ENCODE measurements around the gene RBP4. TPM values are rescaled to one million over a fixed set of nuclear protein-coding genes. Genes with fewer than 3 reads are reported as not detected.

Gene RBP4
- total RNA-seq, 1 experiment from 2014 or later, result 2.2 TPM

- TF ChIP-seq AR (CRISPR knock-in tag; IDR thresholded peaks at IDR 0.05) (no peak), OVOL2 (CRISPR knock-in tag; IDR thresholded peaks at IDR 0.05; ENCODE audit: borderline replicate concordance) (no peak), ZNF219 (CRISPR knock-in tag; IDR thresholded peaks at IDR 0.05; ENCODE audit: borderline replicate concordance) (no peak), FOXJ3 (CRISPR knock-in tag; IDR thresholded peaks at IDR 0.05; ENCODE audit: borderline replicate concordance) (no peak)
Observed at GRCh38 chr10:93630625-93631557, 29.9 kb upstream of the RBP4 start (continued).

GRCh38 chr10:93629647-93630305 is 28.7 kb upstream of the RBP4 start:
- Mint-ChIP-seq H3K4me1 (peaks cover 16% of the 10 kb centered on the region), H3K27ac (no peak overlapping the region), H3K9me3 (no peaks in the 10 kb centered on the region), H3K4me3 (no peak overlapping the region), H3K27me3 (ENCODE audit: low read depth) (peaks cover 4% of the 10 kb centered on the region; the same call in 1 of the 2 replicates), H3K36me3 (no peaks in the 10 kb centered on the region)
- ATAC-seq (no peak), DNase-seq (ENCODE audit: low spot score) (no peak)
- POLR2A ChIA-PET, result interaction anchor here (0.6 kb wide), 1 partner anchor 312 kb away, joined by 3 read pairs; no protein-coding TSS in a partner anchor
- TF ChIP-seq ZNF232 (CRISPR knock-in tag; IDR thresholded peaks at IDR 0.05), result no peak
- CTCF ChIA-PET, result interaction anchor here (0.6 to 1.4 kb wide), 3 partner anchors 75 to 273 kb away, joined by 3 to 4 read pairs (median 3); no protein-coding TSS in a partner anchor

GRCh38 chr10:93628858-93629257 is 27.8 kb upstream of the RBP4 start:
- no peak for DNase-seq (ENCODE audit: low spot score)
- peak; percentile 55 for ATAC-seq
- Mint-ChIP-seq H3K9me3 (no peaks in the 10 kb centered on the region), H3K27ac (no peak overlapping the region), H3K36me3 (no peaks in the 10 kb centered on the region), H3K4me3 (no peak overlapping the region), H3K4me1 (peaks cover 16% of the 10 kb centered on the region), H3K27me3 (ENCODE audit: low read depth) (peaks cover 6% of the 10 kb centered on the region; the same call in 1 of the 2 replicates)
- no peak for TF ChIP-seq GTF2I (CRISPR knock-in tag; conservative IDR thresholded peaks at IDR 0.05)
- TF ChIP-seq CBFB (CRISPR knock-in tag; IDR thresholded peaks at IDR 0.05; ENCODE audit: low read depth), result no peak
- no peak for TF ChIP-seq NFYB (CRISPR knock-in tag; conservative IDR thresholded peaks at IDR 0.05; ENCODE audit: low read depth)
- no peak for TF ChIP-seq ZBTB21 (CRISPR knock-in tag; IDR thresholded peaks at IDR 0.05; ENCODE audit: borderline replicate concordance)
- no peak for TF ChIP-seq JAZF1 (CRISPR knock-in tag; IDR thresholded peaks at IDR 0.05)
- no peak for TF ChIP-seq SOX15 (CRISPR knock-in tag; IDR thresholded peaks at IDR 0.05)
- TF ChIP-seq E2F4 (CRISPR knock-in tag; IDR thresholded peaks at IDR 0.05; ENCODE audit: borderline replicate concordance, low read depth), result no peak
- no peak for TF ChIP-seq E2F5 (CRISPR knock-in tag; IDR thresholded peaks at IDR 0.05)
- TF ChIP-seq ZNF425 (CRISPR knock-in tag; conservative IDR thresholded peaks at IDR 0.05), result no peak
- ChIA-PET CTCF (interaction anchor here (0.5 to 1.4 kb wide), 2 partner anchors 74 to 714 kb away, joined by 4 read pairs; no protein-coding TSS in a partner anchor), POLR2A (no interaction called here)
